ENCODE results near the gene SOD2. TPM values are rescaled to one million over a fixed set of nuclear protein-coding genes. Genes with fewer than 3 reads are reported as not detected.
A peak's percentile ranks its signal among the peaks of the same experiment; 100 is the strongest.

The SOD2 gene
- total RNA-seq, 1 experiment from 2014 or later: 98.6 TPM

DNA sequence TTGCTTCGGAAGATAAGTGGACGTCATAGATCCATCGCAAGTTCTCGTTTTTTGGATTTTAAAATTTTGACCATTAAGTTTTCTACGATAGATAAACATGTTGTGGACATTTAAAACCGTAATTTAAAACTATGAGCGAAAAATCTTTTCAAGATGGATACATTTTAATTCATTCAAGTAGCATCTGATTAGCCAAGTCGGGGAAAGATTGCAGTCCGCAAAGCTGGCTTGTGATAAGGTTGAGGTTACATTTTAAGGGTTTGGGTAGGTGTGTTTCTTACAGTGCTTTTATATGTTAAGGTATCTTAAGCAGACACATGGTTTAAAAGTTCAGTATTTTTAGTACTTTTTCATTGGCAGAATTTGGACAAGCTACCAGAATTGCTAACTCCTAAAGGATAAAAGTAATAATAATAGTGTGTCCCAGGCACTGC, 35.5 kb upstream of the SOD2 start:
- BruUV-seq (replicated peaks): no TSS peak
- Histone ChIP-seq H3K9me2 (ENCODE audit: insufficient read depth) (no peaks in the 10 kb centered on the region), H3K9ac (ENCODE audit: low read length) (peak overlapping the region; percentile 89), H3K79me2 (ENCODE audit: insufficient read depth, low read length) (peaks cover 94% of the 10 kb centered on the region), H3K4me2 (ENCODE audit: low read length) (peak overlapping the region; percentile 75), H2AFZ (ENCODE audit: low read depth, low read length, poor library complexity, severe bottlenecking) (no peak overlapping the region), H3K27me3 (ENCODE audit: insufficient read depth, low read length) (no peaks in the 10 kb centered on the region), H3K4me1 (ENCODE audit: control insufficient read depth in 1 of 2, insufficient read depth in 2 of 2, low read length in 2 of 2) (peaks cover 8 to 31% of the 10 kb centered on the region in 2 experiments; a peak in 3 of 4 replicates), H4K20me1 (ENCODE audit: insufficient read depth) (peaks cover 23% of the 10 kb centered on the region; the same call in 1 of the 2 replicates), H3K4me3 (replicated peaks in 1 of 2; ENCODE audit: low read depth in 1 of 2, low read length in 2 of 2) (peak overlapping the region; percentile 81 to 89), H3K36me3 (ENCODE audit: control insufficient read depth in 1 of 2, insufficient read depth in 2 of 2, low read length in 2 of 2) (peaks cover 0 to 14% of the 10 kb centered on the region in 2 experiments; a peak in 2 of 4 replicates), H3K9me3 (ENCODE audit: control insufficient read depth in 1 of 2, insufficient read depth in 1 of 2, low read depth in 1 of 2, low read length in 2 of 2) (no peaks in the 10 kb centered on the region), H3K27ac (ENCODE audit: low read depth, low read length) (peak overlapping the region; percentile 98; the same call in 1 of the 2 replicates)
- TF ChIP-seq CEBPB (IDR thresholded peaks at IDR 0.05; ENCODE audit: low read depth): no peak
- TF ChIP-seq, protein P1, sequence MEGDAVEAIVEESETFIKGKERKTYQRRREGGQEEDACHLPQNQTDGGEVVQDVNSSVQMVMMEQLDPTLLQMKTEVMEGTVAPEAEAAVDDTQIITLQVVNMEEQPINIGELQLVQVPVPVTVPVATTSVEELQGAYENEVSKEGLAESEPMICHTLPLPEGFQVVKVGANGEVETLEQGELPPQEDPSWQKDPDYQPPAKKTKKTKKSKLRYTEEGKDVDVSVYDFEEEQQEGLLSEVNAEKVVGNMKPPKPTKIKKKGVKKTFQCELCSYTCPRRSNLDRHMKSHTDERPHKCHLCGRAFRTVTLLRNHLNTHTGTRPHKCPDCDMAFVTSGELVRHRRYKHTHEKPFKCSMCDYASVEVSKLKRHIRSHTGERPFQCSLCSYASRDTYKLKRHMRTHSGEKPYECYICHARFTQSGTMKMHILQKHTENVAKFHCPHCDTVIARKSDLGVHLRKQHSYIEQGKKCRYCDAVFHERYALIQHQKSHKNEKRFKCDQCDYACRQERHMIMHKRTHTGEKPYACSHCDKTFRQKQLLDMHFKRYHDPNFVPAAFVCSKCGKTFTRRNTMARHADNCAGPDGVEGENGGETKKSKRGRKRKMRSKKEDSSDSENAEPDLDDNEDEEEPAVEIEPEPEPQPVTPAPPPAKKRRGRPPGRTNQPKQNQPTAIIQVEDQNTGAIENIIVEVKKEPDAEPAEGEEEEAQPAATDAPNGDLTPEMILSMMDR (IDR thresholded peaks at IDR 0.05 in 2 of 3, conservative IDR thresholded peaks at IDR 0.05 in 1 of 3; ENCODE audit: borderline replicate concordance in 1 of 3, insufficient read depth in 1 of 3, low read depth in 2 of 3, low read length in 2 of 3): no peak
- no peak for TF ChIP-seq ZNF274 (IDR thresholded peaks at IDR 0.05; ENCODE audit: low read depth, low read length)
- no peak for TF ChIP-seq SIN3A (IDR thresholded peaks at IDR 0.05; ENCODE audit: low read depth)
- TF ChIP-seq RAD21 (IDR thresholded peaks at IDR 0.05; ENCODE audit: low read depth): no peak
- no peak for TF ChIP-seq FOSL1 (IDR thresholded peaks at IDR 0.05; ENCODE audit: low read depth)
- TF ChIP-seq, protein P2, sequence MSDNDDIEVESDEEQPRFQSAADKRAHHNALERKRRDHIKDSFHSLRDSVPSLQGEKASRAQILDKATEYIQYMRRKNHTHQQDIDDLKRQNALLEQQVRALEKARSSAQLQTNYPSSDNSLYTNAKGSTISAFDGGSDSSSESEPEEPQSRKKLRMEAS (IDR thresholded peaks at IDR 0.05): no peak
- TF ChIP-seq, protein P3, sequence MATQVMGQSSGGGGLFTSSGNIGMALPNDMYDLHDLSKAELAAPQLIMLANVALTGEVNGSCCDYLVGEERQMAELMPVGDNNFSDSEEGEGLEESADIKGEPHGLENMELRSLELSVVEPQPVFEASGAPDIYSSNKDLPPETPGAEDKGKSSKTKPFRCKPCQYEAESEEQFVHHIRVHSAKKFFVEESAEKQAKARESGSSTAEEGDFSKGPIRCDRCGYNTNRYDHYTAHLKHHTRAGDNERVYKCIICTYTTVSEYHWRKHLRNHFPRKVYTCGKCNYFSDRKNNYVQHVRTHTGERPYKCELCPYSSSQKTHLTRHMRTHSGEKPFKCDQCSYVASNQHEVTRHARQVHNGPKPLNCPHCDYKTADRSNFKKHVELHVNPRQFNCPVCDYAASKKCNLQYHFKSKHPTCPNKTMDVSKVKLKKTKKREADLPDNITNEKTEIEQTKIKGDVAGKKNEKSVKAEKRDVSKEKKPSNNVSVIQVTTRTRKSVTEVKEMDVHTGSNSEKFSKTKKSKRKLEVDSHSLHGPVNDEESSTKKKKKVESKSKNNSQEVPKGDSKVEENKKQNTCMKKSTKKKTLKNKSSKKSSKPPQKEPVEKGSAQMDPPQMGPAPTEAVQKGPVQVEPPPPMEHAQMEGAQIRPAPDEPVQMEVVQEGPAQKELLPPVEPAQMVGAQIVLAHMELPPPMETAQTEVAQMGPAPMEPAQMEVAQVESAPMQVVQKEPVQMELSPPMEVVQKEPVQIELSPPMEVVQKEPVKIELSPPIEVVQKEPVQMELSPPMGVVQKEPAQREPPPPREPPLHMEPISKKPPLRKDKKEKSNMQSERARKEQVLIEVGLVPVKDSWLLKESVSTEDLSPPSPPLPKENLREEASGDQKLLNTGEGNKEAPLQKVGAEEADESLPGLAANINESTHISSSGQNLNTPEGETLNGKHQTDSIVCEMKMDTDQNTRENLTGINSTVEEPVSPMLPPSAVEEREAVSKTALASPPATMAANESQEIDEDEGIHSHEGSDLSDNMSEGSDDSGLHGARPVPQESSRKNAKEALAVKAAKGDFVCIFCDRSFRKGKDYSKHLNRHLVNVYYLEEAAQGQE (IDR thresholded peaks at IDR 0.05; ENCODE audit: low read depth): no peak
- TF ChIP-seq EGR1 (IDR thresholded peaks at IDR 0.05; ENCODE audit: low read depth): no peak
- TF ChIP-seq, protein P4, sequence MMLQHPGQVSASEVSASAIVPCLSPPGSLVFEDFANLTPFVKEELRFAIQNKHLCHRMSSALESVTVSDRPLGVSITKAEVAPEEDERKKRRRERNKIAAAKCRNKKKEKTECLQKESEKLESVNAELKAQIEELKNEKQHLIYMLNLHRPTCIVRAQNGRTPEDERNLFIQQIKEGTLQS (IDR thresholded peaks at IDR 0.05): no peak
- no peak for TF ChIP-seq SP1 (IDR thresholded peaks at IDR 0.05; ENCODE audit: low read depth)
- no peak for TF ChIP-seq JUND (IDR thresholded peaks at IDR 0.05)
- no peak for TF ChIP-seq ELF1 (IDR thresholded peaks at IDR 0.05; ENCODE audit: borderline replicate concordance, low read depth)
- TF ChIP-seq, protein P5, sequence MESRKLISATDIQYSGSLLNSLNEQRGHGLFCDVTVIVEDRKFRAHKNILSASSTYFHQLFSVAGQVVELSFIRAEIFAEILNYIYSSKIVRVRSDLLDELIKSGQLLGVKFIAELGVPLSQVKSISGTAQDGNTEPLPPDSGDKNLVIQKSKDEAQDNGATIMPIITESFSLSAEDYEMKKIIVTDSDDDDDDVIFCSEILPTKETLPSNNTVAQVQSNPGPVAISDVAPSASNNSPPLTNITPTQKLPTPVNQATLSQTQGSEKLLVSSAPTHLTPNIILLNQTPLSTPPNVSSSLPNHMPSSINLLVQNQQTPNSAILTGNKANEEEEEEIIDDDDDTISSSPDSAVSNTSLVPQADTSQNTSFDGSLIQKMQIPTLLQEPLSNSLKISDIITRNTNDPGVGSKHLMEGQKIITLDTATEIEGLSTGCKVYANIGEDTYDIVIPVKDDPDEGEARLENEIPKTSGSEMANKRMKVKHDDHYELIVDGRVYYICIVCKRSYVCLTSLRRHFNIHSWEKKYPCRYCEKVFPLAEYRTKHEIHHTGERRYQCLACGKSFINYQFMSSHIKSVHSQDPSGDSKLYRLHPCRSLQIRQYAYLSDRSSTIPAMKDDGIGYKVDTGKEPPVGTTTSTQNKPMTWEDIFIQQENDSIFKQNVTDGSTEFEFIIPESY (IDR thresholded peaks at IDR 0.05; ENCODE audit: extremely low read depth, insufficient replicate concordance, low read length): no peak
- TF ChIP-seq ZFX (IDR thresholded peaks at IDR 0.05): no peak
- TF ChIP-seq EZH2 (IDR thresholded peaks at IDR 0.05): no peak
- TF ChIP-seq TCF7L2 (IDR thresholded peaks at IDR 0.05; ENCODE audit: borderline replicate concordance, extremely low read depth, insufficient read depth, insufficient read length): no peak
- no peak for TF ChIP-seq YY1 (IDR thresholded peaks at IDR 0.05; ENCODE audit: extremely low read depth, insufficient replicate concordance, low read depth, low read length)
- DNase-seq (ENCODE audit: low read depth, low spot score) (no peak), ATAC-seq (no peak)
- CTCF ChIA-PET: no interaction called here
- POLR2A ChIA-PET: interaction anchor here (2.8 kb wide), 1 partner anchor 61 kb away, joined by 20 read pairs; the partner anchor contains the start of gene TCP1
- intact Hi-C loops (cut with micrococcal nuclease): loop anchor here (10.0 kb wide), 1 partner anchor 726 kb away; no protein-coding TSS in a partner anchor
- RAD21 ChIA-PET (ENCODE audit: low non-redundant PET in 1 of 2, low total read pairs in 2 of 2, uncharacterized antibody in 2 of 2, unreplicated experiment in 2 of 2): no interaction called here
